Parathyroid adenoma (tissue), 2 donors: Measurements from ENCODE around the gene EHD2.

Experiments used
- H2AFZ ChIP-seq: fragments of 300-600 bp; sonication (generic); one replicate; pipeline ENCODE4 v1.7.0; 2017; ENCODE audit warnings: antibody characterized with exemption, mild to moderate bottlenecking
- H3K27ac ChIP-seq: fragments of 300-600 bp; sonication (generic); one replicate; pipeline ENCODE4 v1.7.0; 2017
- H3K27me3 ChIP-seq: fragments of 300-600 bp; sonication (generic); one replicate; pipeline ENCODE4 v1.7.0; 2017; ENCODE audit warnings: low read length; ENCODE audit not compliant: control insufficient read depth, insufficient read depth
- H3K36me3 ChIP-seq: fragments of 300-600 bp; sonication (generic); one replicate; pipeline ENCODE4 v1.7.0; 2017; ENCODE audit warnings: low read length; ENCODE audit not compliant: control insufficient read depth, insufficient read depth
- H3K4me1 ChIP-seq: fragments of 300-600 bp; sonication (generic); one replicate; pipeline ENCODE4 v1.7.0; 2017; ENCODE audit warnings: control low read depth
- H3K4me2 ChIP-seq: fragments of 300-600 bp; sonication (generic); one replicate; pipeline ENCODE4 v1.7.0; 2017; ENCODE audit warnings: low read length
- H3K4me3 ChIP-seq: fragments of 300-600 bp; sonication (generic); one replicate; pipeline ENCODE4 v1.7.0; 2017; ENCODE audit warnings: low read depth, low read length
- H3K79me2 ChIP-seq: fragments of 300-600 bp; sonication (generic); one replicate; pipeline ENCODE4 v1.7.0; 2017; ENCODE audit warnings: control low read depth
- H3K9ac ChIP-seq: fragments of 300-600 bp; sonication (generic); one replicate; pipeline ENCODE4 v1.7.0; 2017; ENCODE audit warnings: mild to moderate bottlenecking
- H3K9me3 ChIP-seq: fragments of 300-600 bp; sonication (generic); one replicate; pipeline ENCODE4 v1.7.0; 2017; ENCODE audit warnings: low read length; ENCODE audit not compliant: control insufficient read depth
- TF ChIP-seq, protein P1 (sequence below): fragments of 300-600 bp; sonication (generic); IDR thresholded peaks from one replicate; pipeline ENCODE4 v1.7.0; 2017; ENCODE audit warnings: antibody characterized with exemption, mild to moderate bottlenecking
- donor health status: primary hyperparathyroidism.

The EHD2 gene

GRCh38 chr19:47719047-47719859 lies 6.0 kb downstream of the EHD2 start:
- Histone ChIP-seq H3K4me2 (no peak overlapping the region), H3K4me3 (no peak overlapping the region), H3K79me2 (no peaks in the 10 kb centered on the region), H2AFZ (no peak overlapping the region), H3K4me1 (peaks cover 2% of the 10 kb centered on the region), H3K9ac (no peak overlapping the region), H3K27ac (no peak overlapping the region), H3K9me3 (no peaks in the 10 kb centered on the region), H3K27me3 (no peaks in the 10 kb centered on the region), H3K36me3 (no peaks in the 10 kb centered on the region)
- TF ChIP-seq, protein P1, sequence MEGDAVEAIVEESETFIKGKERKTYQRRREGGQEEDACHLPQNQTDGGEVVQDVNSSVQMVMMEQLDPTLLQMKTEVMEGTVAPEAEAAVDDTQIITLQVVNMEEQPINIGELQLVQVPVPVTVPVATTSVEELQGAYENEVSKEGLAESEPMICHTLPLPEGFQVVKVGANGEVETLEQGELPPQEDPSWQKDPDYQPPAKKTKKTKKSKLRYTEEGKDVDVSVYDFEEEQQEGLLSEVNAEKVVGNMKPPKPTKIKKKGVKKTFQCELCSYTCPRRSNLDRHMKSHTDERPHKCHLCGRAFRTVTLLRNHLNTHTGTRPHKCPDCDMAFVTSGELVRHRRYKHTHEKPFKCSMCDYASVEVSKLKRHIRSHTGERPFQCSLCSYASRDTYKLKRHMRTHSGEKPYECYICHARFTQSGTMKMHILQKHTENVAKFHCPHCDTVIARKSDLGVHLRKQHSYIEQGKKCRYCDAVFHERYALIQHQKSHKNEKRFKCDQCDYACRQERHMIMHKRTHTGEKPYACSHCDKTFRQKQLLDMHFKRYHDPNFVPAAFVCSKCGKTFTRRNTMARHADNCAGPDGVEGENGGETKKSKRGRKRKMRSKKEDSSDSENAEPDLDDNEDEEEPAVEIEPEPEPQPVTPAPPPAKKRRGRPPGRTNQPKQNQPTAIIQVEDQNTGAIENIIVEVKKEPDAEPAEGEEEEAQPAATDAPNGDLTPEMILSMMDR = no peak

DNA sequence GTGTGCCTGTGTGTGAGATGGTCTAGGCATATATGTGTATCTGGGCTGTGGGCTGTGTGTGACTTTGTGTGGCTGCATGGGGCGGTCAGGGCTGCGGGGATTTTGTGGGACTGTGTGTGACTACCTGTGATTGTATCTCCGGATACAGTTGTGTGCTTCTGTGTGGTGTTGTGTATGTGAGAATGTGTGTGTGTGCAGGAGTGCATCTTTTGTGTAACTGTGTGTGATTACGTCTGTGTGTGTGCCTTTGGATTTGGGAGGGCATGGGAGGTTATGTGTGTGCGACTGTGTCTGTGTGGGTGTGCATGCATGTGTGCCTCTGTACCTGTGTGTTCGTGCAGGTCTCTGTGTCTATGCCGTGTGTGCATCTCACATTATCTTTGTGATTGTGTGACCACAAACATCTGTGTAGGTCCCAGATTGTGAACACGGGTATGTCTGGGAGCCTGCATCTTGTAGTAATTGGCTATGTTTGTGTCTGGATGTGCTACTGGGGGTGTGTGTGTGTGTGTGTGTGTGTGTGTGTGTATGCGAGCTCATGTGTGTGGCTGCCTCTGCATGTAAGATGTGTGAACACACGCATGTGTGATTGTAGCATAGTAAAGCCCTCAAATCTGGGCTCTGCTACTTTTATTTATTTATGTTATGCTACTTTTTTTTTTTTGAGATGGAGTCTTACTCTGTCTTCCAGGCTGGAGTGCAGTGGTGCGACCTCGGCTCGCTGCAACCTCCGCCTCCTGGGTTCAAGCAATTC lies 7.6 kb downstream of the EHD2 start:
- no peak overlapping the region for H3K4me3 ChIP-seq
- no peaks in the 10 kb centered on the region for H3K27me3 ChIP-seq
- H3K79me2 ChIP-seq = no peaks in the 10 kb centered on the region
- H2AFZ ChIP-seq = no peak overlapping the region
- H3K36me3 ChIP-seq = no peaks in the 10 kb centered on the region
- peaks cover 2% of the 10 kb centered on the region for H3K4me1 ChIP-seq
- no peak overlapping the region for H3K9ac ChIP-seq
- TF ChIP-seq, protein P1 = no peak
- H3K9me3 ChIP-seq = no peaks in the 10 kb centered on the region
- no peak overlapping the region for H3K27ac ChIP-seq
- H3K4me2 ChIP-seq = no peak overlapping the region

DNA sequence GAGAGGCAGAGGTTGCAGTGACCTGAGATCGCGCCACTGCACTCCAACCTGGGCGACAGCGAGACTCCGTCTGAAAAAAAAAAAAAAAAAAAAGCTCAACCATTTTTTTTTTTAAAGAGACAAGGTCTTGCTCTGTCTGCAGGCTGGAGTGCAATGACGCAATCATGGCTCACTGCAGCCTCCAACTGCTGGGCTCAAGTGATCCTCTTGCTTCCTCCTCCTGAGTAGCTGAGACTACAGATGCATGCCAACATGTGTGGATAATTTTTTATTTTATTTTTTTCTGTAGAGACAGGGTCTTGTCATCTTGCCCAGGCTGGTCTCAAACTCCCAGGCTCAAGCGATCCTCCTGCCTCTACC lies 10.3 kb downstream of the EHD2 start:
- Histone ChIP-seq H3K4me3 (no peak overlapping the region), H3K9me3 (no peaks in the 10 kb centered on the region), H3K4me1 (peaks cover 2% of the 10 kb centered on the region), H3K4me2 (no peak overlapping the region), H3K27me3 (no peaks in the 10 kb centered on the region), H2AFZ (no peak overlapping the region), H3K36me3 (no peaks in the 10 kb centered on the region), H3K79me2 (no peaks in the 10 kb centered on the region), H3K27ac (no peak overlapping the region), H3K9ac (no peak overlapping the region)
- TF ChIP-seq, protein P1 = no peak

DNA sequence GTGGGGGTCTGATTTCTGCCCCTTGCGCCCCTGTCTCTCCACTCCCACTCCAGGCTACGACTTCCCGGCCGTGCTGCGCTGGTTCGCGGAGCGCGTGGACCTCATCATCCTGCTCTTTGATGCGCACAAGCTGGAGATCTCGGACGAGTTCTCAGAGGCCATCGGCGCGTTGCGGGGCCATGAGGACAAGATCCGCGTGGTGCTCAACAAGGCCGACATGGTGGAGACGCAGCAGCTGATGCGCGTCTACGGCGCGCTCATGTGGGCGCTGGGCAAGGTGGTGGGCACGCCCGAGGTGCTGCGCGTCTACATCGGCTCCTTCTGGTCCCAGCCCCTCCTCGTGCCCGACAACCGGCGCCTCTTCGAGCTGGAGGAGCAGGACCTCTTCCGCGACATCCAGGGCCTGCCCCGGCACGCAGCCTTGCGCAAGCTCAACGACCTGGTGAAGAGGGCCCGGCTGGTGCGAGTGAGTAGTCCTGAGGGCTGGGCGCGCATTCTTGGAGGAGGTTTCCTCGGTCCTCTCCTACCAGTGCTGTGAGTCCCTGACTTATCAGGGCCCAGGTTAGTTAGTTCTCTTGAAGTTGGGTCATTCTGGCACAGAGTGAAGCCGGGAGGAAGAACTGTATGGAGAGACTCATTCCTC lies 12.7 kb downstream of the EHD2 start:
- H3K4me3 ChIP-seq = no peak overlapping the region
- peaks cover 2% of the 10 kb centered on the region for H3K4me1 ChIP-seq
- H3K27ac ChIP-seq = no peak overlapping the region
- no peaks in the 10 kb centered on the region for H3K79me2 ChIP-seq
- H2AFZ ChIP-seq = no peak overlapping the region
- TF ChIP-seq, protein P1 = no peak
- no peaks in the 10 kb centered on the region for H3K36me3 ChIP-seq
- no peaks in the 10 kb centered on the region for H3K9me3 ChIP-seq
- H3K4me2 ChIP-seq = no peak overlapping the region
- H3K9ac ChIP-seq = no peak overlapping the region
- H3K27me3 ChIP-seq = no peaks in the 10 kb centered on the region
